Measurements from ENCODE around the gene KRTAP13-1.

DNA sequence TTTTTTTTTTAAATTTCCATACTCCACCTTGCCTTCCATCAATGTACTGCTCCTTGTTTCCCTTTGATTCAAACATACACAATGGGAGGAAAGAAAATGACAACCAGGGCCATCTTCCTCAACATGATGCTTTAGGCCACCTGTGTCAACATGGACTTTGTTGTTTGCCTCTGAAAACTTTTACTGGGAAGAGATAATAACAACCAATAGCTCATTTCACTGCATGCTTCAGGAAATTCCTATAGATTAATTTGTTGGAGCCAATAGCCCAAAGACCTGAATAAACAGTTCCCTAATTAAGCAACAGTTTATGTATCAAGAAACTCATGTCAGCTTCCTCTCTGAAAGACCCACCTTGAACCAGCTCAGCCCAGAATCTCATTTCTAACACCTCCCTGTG lies 47.4 kb downstream of the KRTAP13-1 start:
- TF ChIP-seq, protein P1, sequence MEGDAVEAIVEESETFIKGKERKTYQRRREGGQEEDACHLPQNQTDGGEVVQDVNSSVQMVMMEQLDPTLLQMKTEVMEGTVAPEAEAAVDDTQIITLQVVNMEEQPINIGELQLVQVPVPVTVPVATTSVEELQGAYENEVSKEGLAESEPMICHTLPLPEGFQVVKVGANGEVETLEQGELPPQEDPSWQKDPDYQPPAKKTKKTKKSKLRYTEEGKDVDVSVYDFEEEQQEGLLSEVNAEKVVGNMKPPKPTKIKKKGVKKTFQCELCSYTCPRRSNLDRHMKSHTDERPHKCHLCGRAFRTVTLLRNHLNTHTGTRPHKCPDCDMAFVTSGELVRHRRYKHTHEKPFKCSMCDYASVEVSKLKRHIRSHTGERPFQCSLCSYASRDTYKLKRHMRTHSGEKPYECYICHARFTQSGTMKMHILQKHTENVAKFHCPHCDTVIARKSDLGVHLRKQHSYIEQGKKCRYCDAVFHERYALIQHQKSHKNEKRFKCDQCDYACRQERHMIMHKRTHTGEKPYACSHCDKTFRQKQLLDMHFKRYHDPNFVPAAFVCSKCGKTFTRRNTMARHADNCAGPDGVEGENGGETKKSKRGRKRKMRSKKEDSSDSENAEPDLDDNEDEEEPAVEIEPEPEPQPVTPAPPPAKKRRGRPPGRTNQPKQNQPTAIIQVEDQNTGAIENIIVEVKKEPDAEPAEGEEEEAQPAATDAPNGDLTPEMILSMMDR (IDR thresholded peaks at IDR 0.05) = no peak
- TF ChIP-seq POLR2A (IDR thresholded peaks at IDR 0.05) = no peak
